ENCODE measurements around the gene CACNA2D2.
"Not testable (repeated sequence)": the region's sequence is repeated elsewhere in the genome, so short reads cannot be mapped to it uniquely, and the experiment has no call there.

CACNA2D2 gene

DNA sequence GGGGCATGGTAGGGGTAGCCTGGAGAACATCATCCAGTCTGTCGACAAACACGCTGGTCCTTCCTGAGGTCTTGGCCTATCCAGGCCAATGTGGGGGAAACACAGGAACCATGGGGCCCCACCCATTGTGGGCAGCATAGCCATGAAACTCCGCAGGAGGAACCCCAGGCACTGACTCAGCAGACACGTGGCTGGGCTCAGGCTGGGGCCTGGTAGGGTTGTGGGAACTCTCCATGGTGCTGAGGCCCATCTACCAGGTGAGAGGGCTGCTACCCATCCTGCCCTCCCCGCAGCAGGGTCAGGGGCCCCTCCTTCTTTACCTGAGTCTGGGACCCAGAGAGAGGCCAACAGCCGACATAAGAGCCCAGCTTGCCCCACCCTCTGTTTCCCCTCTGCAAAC is 22.6 kb upstream of the CACNA2D2 start:
- no peak for DNase-seq

DNA sequence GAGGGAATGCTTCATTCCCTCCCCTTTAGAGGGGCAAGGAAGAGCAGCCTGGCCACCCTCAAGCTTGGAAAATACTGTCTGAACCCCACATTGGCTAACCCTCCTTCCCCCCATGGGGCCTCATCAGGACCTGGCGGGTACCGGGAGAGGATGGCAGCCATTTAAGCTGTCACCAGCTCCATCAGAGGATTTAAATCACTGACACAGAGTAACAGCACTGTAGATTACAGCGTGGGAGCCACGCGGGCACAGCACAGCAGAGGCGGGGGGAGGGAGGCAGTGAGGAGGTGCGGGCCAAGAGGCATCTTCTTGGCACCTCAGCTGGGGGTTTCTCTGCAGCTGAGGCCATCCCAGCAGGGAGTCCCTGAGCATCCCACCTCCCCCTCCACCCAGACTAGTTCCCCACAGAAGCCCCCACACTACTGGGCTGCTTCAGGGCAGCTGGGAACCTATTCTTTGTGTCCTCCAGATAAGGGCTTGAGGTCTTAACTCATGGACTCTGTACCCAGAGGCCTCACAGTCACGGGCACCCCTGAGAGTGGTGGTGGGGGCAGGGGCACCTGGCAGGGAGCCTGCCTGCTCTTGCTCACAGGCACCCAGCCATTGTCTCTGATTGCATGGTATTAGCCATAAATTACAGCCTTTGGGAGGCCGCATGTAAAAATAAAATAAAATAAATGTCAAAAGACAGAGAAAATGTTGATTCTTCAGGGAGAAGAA is 21.9 kb upstream of the CACNA2D2 start:
- DNase-seq = no peak

DNA sequence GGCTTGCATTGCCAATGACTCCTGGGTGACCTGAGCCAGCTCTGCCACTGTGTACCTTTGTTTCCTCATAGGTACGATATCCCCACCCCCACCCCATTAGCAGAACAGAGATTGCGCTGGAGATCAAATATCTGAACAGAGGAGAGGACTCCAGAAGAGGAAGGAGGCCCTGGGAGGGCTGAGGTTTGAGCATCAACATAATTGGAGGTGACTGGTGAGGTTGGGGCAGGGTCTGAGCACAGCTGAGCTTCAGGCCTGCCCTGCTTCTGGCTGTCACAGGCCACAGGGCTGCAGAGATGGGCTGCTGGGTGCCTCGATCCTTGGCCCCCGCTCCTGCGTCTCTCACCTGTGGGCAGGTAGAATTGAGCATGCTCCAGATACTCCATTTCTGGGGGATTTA is 21.3 kb upstream of the CACNA2D2 start:
- DNase-seq = no peak

GRCh38 chr3:50523279-50523811 is 19.9 kb upstream of the CACNA2D2 start:
- DNase-seq = no peak

- no peak for DNase-seq
These were observed 18.1 kb upstream of the CACNA2D2 start for GRCh38 chr3:50521572-50521971.

DNA sequence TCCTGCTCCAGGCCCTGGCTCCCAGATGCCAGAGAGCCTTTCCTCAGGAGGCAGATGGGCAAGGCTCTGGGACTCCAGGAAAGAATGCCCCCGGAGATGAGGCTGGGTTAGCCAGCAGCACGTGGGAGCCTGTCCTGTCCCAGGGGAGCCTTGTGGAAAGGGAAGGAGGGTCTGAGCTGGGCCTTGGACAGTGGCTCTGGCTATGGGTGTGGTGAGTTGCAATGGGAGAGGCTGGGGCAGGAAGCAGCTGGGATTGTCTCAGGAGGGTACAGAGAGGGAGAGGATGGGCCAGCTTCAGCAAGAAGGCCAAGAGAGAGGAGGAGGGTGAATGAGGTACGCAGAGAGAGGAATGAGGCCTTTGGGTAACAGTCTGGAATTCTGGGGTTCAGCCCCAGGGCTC is 17.4 kb upstream of the CACNA2D2 start:
- no peak for DNase-seq

DNA sequence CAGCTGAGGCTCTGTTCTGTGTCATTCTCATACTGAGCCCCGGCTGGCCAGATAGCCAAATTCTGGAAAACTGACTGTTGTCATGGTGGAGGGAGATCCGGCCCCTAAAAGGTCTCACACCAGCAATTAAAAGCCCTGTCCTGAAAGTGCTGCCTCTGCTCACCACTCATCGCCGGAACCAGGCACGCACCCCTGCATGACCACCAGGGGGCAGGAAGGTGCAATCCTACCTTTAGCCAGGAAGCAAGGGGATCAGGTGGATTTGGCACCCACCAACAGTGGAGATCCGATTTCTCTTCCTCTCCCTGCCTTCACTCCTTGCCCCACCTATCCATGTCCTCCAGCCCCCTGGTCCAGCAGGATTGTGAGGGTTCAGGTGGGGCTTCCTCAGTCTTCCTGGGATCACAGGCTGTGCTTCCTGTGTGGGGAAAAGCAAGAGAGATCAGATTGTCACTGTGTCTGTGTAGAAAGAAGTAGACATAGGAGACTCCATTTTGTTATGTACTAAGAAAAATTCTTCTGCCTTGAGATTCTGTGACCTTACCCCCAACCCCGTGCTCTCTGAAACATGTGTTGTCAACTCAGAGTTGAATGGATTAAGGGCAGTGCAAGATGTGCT is 16.1 kb upstream of the CACNA2D2 start:
- DNase-seq = no peak

GRCh38 chr3:50518436-50518835 is 15.0 kb upstream of the CACNA2D2 start:
- DNase-seq = no peak

DNA sequence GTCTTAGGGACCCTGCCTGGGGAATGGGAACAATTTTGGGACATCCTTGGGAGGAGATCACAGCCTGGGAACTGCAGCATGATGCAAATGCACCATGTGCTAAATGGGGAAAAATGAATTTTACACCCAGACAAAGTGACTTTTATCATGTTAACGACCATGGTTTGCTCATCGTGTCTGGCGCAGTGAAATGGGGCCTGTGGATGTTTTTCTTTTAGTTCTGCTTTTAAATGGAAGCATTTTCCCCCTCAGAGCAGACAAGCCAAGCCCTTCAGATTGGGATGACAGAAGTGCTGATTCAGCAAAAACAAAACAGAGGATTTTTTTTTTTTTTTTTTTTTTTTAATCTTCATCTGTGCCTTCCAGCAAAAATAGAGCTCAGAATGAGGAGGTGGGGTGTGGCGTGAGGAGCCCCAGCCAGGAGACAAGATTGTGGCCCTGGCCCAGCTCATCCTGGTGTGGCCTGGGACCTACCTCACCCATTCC is 14.3 kb upstream of the CACNA2D2 start:
- DNase-seq = no peak

DNA sequence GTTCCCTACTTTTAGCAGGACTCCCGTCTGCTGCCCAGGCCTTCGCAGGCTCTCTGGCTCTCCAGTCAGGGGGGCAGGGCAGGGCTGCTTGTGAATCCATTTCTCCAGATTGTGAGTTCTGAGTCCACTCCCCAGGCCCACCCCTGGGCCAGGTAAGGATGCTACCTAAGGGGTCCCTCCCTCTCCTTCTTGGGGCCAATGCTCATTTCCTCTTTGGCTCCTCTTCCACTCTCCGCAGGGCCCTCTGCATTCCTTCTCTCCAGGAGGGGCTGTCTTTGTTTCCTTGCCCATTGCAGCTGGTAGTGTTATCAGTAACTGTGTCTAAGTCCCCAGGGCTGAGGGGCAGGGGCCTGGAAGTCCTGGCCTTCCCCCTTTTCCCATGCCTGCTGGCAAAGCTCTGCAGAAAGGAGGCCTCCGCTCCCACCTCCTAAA is 13.0 kb upstream of the CACNA2D2 start:
- DNase-seq = no peak

DNA sequence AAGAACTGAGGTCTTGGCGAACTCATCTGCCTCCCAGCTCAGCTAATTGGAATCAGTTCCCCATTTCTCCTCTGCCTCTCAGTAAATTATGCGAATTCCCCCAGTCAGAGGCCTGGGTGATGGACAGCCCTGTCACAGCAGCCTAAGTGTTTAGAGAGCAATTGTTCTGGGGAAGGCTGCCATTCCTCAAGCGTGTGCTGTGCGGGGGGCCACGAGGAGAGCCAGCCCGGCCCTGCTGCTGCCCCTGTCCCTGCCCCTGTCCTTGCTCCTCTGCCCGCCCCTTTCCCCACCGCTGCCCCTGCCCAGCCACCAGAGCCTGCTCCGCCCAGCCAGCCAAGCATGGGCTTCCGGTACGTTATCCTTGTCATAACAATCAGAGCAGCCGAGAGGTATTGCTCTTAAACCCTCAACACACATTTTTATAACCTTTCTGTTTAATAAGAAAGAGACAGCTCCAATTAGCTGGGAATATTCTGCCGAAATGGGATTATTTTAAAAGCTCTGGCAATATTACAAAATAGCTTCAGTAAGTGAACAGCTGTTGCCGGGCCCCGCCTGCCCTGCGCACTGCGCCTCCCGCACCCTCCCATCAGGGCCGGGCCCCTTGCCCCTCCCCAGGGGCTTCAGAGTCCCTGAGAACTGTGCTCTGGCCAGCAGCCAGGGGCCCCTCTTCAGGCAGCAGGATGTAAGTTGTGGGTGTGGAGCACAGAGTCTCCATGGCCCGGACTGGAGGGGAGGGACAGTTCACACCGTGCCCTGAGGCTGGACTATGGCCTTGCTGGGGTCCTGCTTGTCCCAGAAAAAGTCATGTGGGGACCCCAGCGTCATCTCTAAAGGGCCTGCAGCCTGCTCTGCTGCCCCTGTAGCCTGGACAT is 12.4 kb upstream of the CACNA2D2 start:
- DNase-seq = no peak

DNA sequence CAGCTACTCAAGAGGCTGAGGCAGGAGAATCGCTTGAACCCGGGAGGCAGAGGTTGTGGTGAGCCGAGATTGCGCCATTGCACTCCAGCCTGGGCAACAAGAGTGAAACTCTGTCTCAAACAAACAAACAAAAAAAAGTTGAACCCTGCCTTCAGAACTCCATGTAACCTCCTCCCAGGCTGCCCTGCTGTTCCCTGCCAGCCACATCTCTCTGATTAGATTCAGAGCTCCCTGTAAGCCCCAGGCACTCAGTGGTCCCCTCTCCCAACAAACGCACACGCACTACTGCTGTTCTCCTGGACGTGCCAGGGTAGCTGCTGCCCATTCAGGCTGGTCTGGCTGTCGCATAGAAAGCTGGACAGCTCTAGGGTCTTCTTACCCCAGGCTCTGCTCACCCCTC is 9.5 kb upstream of the CACNA2D2 start:
- not testable (repeated sequence) for DNase-seq

DNA sequence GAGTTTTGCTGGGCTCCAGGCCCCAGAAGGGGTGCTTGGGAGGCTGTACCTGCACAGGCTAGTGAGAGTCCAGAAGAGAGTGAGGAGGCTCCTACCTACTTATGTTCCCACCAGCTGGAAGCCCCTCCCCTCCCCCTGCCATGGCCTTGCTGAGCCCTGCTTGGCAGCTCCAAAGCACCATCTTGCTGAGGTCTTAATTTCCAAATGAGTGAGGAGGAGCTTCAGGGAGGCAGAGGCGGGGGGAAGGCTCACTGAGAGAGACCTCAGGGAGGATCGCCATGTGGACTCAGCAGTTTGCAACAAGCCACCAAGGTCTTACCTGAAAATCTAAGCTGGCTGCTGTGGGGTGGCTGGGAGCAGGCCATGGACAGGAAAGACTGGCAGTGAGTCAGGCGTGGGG is 8.7 kb upstream of the CACNA2D2 start:
- no peak for DNase-seq

- DNase-seq = no peak
These were observed 6.9 kb upstream of the CACNA2D2 start for GRCh38 chr3:50510325-50510724.

GRCh38 chr3:50509715-50510114 is 6.3 kb upstream of the CACNA2D2 start:
- no peak for DNase-seq

GRCh38 chr3:50508821-50509220 is 5.4 kb upstream of the CACNA2D2 start:
- no peak for DNase-seq

DNA sequence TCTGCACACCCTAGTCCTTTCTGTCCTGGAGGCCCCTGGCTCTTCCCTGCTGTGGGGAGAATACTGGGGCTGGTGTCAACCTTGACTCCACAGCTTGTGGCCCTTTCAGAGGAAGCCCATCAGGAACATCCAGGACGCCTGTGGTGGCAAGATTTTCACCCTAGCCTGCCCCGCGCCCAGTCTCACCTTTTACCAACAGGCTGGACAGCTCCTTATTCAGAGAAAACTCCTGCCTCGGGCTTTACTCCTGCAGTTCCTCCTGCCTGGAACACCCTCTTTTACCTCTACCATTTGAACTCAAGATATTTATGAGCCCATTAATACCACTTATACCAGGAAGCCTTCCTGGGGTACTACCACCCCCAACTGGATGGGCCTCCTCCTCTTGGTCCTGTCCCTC is 2.7 kb upstream of the CACNA2D2 start:
- no peak for DNase-seq

- no peak for DNase-seq
These were observed 1.2 kb upstream of the CACNA2D2 start for GRCh38 chr3:50504681-50505080.

DNA sequence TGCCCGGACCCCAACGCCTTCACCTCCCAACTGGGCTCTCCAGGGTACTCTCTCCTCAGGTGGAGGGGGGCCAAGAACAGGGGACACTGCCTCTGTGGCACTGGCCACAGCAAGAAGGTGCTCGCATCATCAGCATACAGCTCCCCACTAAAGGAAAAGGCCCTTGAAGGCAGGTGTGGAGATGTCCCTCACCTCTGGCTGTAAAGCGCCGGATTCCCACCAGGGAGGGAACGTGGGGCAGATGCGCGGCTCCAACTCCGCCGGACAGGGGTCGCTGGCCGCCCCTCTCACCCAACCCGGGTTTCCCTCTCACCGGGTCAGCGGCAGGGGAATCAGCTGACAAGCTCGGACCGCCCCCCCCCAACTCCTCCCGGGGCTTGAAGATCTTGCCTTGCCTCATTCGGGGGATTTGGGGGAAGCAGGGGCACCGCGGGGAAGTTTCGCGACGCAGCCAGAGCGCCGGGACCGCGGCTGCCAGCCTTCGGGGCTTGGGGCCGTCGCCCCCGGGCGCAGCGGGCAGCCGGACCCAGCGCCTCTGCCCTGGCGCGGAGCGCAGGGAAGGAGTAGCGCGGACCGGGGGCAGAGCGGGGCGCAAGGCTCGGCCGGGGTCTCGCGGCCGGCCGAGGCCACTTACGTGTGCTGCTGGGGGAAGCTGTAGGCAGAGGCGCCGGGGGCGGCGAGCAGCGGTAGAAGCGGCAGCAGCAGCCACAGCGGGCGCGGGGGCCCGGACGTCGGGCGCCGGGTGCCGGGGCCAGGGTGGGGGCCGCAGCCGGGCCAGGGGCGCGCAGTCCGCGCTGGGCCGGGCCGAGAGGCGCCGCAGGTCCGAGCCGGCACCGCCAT is 630 bp downstream of the CACNA2D2 start:
- DNase-seq = no peak

DNA sequence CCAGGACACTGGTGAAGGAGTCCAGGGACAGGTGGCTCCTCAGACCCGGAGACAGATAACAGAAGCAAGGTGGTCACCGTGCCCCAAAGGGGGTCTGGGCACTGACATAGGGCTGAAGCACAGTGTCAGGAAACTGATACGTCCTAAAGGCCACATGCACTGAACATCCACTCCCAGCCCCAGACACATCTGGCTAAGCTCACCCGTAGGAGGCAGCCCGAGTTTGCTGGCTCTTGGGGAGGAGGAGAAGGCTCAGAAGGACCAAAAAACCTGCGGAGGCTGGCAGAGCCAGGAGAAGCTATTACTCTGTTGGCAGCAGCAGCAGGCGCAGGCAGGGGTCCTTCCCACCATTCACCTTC is 1.2 kb downstream of the CACNA2D2 start:
- no peak for DNase-seq

GRCh38 chr3:50495609-50496423 is 7.6 kb downstream of the CACNA2D2 start:
- DNase-seq = no peak

DNA sequence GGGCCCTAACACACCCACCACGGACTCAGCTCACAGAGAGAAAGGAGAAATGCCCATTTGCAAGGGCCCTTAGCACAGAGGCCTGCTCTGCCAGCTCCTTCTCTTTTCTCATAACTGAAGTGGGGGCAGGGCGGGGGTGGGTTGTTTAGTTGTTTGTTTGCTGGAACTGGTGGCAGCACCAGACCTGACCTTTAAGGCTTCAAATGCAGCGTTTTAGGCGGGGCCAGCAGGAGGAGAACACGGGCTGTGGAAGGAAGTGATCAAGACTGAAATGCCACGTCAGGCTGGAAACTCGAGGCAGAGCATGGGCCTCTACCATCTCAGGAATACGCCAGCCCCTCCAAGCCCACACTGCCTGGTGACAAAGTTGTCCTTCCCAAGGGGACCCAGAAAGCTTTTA is 9.3 kb downstream of the CACNA2D2 start:
- DNase-seq = no peak

Measured in GF-D8 (cell line).